Esophagus muscularis mucosa (tissue), 3 donors: ENCODE data around the gene HNRNPH1.

Source experiments
- CTCF ChIP-seq, 3 experiments: fragments of 200-600 bp in 2 of 3; fragments of 450-650 bp in 1 of 3; sonication (generic) in 2 of 3; IDR thresholded peaks; one replicate each; pipeline ENCODE4 v1.5.1; 2017 to 2019; ENCODE audit warnings: antibody characterized with exemption in 3 of 3, mild to moderate bottlenecking in 2 of 3, moderate library complexity in 1 of 3
- POLR2AphosphoS5 ChIP-seq, 2 donors: sonication (generic); formaldehyde crosslinking; IDR thresholded peaks; one replicate each; pipeline ENCODE4 v1.6.1; 2017; ENCODE audit warnings: antibody characterized with exemption in 2 of 2

- TF ChIP-seq CTCF (IDR thresholded peaks at IDR 0.05) (no peak), POLR2AphosphoS5 (IDR thresholded peaks at IDR 0.05) (no peak)
Observed at GRCh38 chr5:179568721-179569120, 54.8 kb downstream of the HNRNPH1 start.
